GM12892 (cell line): ENCODE results near the gene COMP.

Experiments used
- POLR2A ChIP-seq: IDR thresholded peaks from 2 replicates; pipeline ENCODE4 v1.6.1; 2011; ENCODE audit warnings: low read depth, low read length, control low read depth
- POLR2AphosphoS5 ChIP-seq: IDR thresholded peaks from 2 replicates; pipeline ENCODE4 v1.6.1; 2011; ENCODE audit warnings: low read depth, low read length, control low read depth

GRCh38 chr19:18768997-18769891 is 21.9 kb downstream of the COMP start:
- TF ChIP-seq POLR2AphosphoS5 (no peak), POLR2A (no peak)
